Fibroblast of lung (primary cell): ENCODE results near the gene ACOXL.

Experiments used
- EZH2 ChIP-seq: IDR thresholded peaks from 2 replicates; pipeline ENCODE4 v1.5.1; 2012; ENCODE audit warnings: low read length, control low read depth, mild to moderate bottlenecking; ENCODE audit errors: missing control alignments
- TF ChIP-seq, protein P1 (sequence below), 2 donors: IDR thresholded peaks in 1 of 2; conservative IDR thresholded peaks in 1 of 2; 1 replicate in 1 of 2; 2 replicates in 1 of 2; pipeline ENCODE4 v1.5.1; 2011 to 2012; ENCODE audit warnings: low read length in 2 of 2, control low read depth in 1 of 2, inconsistent platforms in 1 of 2, low read depth in 1 of 2, mild to moderate bottlenecking in 1 of 2

DNA sequence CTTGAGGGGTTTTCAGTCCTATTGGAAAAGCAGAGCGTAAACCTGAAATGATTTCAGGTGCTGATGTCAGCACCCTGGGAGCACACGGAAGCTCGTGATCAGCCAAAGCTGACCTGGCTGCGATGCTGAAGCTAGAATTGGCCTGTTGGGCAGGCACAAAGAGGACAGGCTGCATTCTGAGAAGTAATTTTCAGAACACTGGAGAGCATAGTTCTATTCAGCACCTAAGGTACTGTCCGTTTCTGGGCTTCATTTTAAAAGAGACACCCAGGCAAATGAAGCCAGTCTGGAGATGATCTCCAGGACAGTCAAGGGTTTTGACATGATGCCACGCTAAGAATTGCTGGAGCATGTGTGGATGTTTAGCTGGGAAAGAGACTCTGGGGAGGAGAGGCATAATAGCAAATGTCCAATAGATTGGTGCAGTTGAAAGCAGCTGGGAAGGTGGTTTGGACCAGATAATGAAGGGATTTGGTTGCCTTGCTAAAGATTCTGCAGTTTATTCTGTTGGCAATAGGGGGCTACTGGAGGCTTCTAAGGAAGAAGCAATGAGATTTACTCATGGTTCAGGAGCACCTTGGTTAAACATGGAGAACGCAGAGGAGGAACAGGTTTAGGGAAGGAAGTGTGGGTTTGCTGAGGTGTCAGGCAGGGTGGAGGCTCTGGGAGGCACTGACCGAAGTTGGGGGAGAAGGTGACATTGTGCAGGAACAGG, 86.6 kb downstream of the ACOXL start:
- TF ChIP-seq, protein P1, sequence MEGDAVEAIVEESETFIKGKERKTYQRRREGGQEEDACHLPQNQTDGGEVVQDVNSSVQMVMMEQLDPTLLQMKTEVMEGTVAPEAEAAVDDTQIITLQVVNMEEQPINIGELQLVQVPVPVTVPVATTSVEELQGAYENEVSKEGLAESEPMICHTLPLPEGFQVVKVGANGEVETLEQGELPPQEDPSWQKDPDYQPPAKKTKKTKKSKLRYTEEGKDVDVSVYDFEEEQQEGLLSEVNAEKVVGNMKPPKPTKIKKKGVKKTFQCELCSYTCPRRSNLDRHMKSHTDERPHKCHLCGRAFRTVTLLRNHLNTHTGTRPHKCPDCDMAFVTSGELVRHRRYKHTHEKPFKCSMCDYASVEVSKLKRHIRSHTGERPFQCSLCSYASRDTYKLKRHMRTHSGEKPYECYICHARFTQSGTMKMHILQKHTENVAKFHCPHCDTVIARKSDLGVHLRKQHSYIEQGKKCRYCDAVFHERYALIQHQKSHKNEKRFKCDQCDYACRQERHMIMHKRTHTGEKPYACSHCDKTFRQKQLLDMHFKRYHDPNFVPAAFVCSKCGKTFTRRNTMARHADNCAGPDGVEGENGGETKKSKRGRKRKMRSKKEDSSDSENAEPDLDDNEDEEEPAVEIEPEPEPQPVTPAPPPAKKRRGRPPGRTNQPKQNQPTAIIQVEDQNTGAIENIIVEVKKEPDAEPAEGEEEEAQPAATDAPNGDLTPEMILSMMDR (conservative IDR thresholded peaks at IDR 0.05 in 1 of 2, IDR thresholded peaks at IDR 0.05 in 1 of 2; ENCODE audit: low read depth in 1 of 2, low read length in 2 of 2), result no peak
- TF ChIP-seq EZH2, result no peak
